Measurements from ENCODE around the gene APOBR.

Gene APOBR

GRCh38 chr16:28546626-28547025 is 52.2 kb downstream of the APOBR start:
- in situ Hi-C loops (cut with MboI; ENCODE audit: low sequenced_read_pairs): no loop called here

GRCh38 chr16:28548306-28548802 is 53.9 kb downstream of the APOBR start:
- in situ Hi-C loops (cut with MboI; ENCODE audit: low sequenced_read_pairs): no loop called here
